Measurements from ENCODE around the gene TENM3. TPM values are rescaled to one million over a fixed set of nuclear protein-coding genes. Genes with fewer than 3 reads are reported as not detected.

Gene TENM3
- total and polyA plus RNA-seq, 12 donors, result 0.20 to 6.6 (median 3.5) TPM

- DNase-seq, result no peak
- H3K36me3 ChIP-seq, result no peaks in the 10 kb centered on the region
- no peak for ATAC-seq
- no peak for TF ChIP-seq CTCF (IDR thresholded peaks at IDR 0.05)
- no peak overlapping the region for H3K4me3 ChIP-seq
- intact Hi-C loops (cut with DNase I), result no loop called here
- no peaks in the 10 kb centered on the region for H3K27me3 ChIP-seq
- no peak overlapping the region for H3K27ac ChIP-seq
- 95 to 98% methylated on average over 4 of the region's 4 CpGs for WGBS, 2 donors
- no peaks in the 10 kb centered on the region for H3K9me3 ChIP-seq
- no peaks in the 10 kb centered on the region for H3K4me1 ChIP-seq
Measured at GRCh38 chr4:182547435-182547834, 304.2 kb downstream of the TENM3 start.

GRCh38 chr4:182548156-182548555, 305.0 kb downstream of the TENM3 start:
- no peaks in the 10 kb centered on the region for H3K4me1 ChIP-seq

GRCh38 chr4:182549356-182549755, 306.2 kb downstream of the TENM3 start:
- Histone ChIP-seq H3K27ac (no peak overlapping the region), H3K4me1 (no peaks in the 10 kb centered on the region), H3K9me3 (no peaks in the 10 kb centered on the region), H3K27me3 (no peaks in the 10 kb centered on the region), H3K4me3 (no peak overlapping the region), H3K36me3 (no peaks in the 10 kb centered on the region)
- ATAC-seq (no peak), DNase-seq (no peak)
- WGBS, 2 donors, result 67 to 74% methylated on average over 5 of the region's 5 CpGs
- intact Hi-C loops (cut with DNase I), result no loop called here
- no peak for TF ChIP-seq CTCF (IDR thresholded peaks at IDR 0.05)

More at GRCh38 chr4:182548156-182548555, 305.0 kb downstream of the TENM3 start:
- intact Hi-C loops (cut with DNase I), result no loop called here
- Histone ChIP-seq H3K4me3 (no peak overlapping the region), H3K36me3 (no peaks in the 10 kb centered on the region), H3K9me3 (no peaks in the 10 kb centered on the region), H3K27ac (no peak overlapping the region), H3K27me3 (no peaks in the 10 kb centered on the region)
- ATAC-seq, result no peak
- 85 to 86% methylated on average over 6 of the region's 6 CpGs for WGBS, 2 donors
- DNase-seq, result no peak
- TF ChIP-seq CTCF (IDR thresholded peaks at IDR 0.05), result no peak

GRCh38 chr4:182552948-182553347, 309.7 kb downstream of the TENM3 start:
- H3K9me3 ChIP-seq, result no peaks in the 10 kb centered on the region
- ATAC-seq, result no peak
- no peak for DNase-seq
- no peaks in the 10 kb centered on the region for H3K4me1 ChIP-seq
- H3K36me3 ChIP-seq, result no peaks in the 10 kb centered on the region
- intact Hi-C loops (cut with DNase I), result no loop called here
- 87 to 88% methylated on average over 9 of the region's 9 CpGs for WGBS, 2 donors
- no peak for TF ChIP-seq CTCF (IDR thresholded peaks at IDR 0.05)
- H3K27me3 ChIP-seq, result no peaks in the 10 kb centered on the region
- no peak overlapping the region for H3K4me3 ChIP-seq
- no peak overlapping the region for H3K27ac ChIP-seq
